BE2C (cell line): Measurements from ENCODE around the gene SRMS.

Experiments
- DNase-seq: peaks from one replicate; pipeline ENCODE4 v3.0.0-alpha.2; 2020
- H3K27me3 ChIP-seq: fragments of 250-450 bp; sonication (Bioruptor Pico); 2 replicates; pipeline ENCODE4 v1.5.1; 2020; ENCODE audit warnings: mild to moderate bottlenecking
- H3K36me3 ChIP-seq: fragments of 250-450 bp; sonication (Bioruptor Pico); 2 replicates; pipeline ENCODE4 v1.5.1; 2020; ENCODE audit warnings: mild to moderate bottlenecking
- H3K4me1 ChIP-seq: fragments of 250-450 bp; sonication (Bioruptor Pico); 2 replicates; pipeline ENCODE4 v1.5.1; 2020
- H3K4me3 ChIP-seq: 2 replicates; pipeline ENCODE4 v1.5.1; 2011; ENCODE audit warnings: low read depth, low read length
- H3K9me3 ChIP-seq: fragments of 250-450 bp; sonication (Bioruptor Pico); 2 replicates; pipeline ENCODE4 v1.5.1; 2020
- CTCF ChIP-seq: IDR thresholded peaks from 2 replicates; pipeline ENCODE4 v1.5.1; 2012; ENCODE audit warnings: mild to moderate bottlenecking, low read depth, low read length

Gene SRMS

DNA sequence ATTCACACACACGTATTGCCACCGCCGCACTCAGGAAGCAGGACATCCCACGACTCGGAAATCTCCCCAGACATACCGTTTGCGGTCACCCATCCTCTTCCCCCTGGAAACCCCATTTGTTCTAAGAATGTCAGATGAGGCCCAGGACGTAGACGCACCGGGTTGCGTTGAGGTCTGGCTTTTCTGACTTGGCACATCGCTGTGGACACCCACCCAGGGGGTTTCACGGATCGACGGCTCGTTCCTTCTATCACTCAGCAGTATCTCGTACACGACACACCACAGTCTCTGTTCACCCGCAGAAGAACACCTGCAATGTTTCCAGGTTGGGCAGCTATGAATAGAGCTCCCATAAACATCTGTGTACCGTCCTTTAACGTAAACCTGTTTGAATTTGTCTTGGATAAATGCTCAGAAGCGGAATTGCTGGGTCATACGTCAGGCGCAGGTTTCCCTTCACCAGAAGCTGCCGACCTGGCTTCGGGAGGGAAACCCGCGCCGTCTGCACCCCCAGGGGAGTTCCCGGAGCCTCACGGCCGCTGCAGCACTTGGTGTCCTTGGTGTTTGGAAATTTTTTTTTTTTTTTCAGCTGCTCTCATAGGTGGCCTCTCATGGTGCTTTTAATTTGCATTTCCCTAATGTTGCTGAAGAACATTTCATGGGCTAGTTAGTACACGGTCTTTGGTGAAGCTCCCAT, 39.3 kb downstream of the SRMS start:
- H3K27me3 ChIP-seq, result no peaks in the 10 kb centered on the region
- no peak for DNase-seq

DNA sequence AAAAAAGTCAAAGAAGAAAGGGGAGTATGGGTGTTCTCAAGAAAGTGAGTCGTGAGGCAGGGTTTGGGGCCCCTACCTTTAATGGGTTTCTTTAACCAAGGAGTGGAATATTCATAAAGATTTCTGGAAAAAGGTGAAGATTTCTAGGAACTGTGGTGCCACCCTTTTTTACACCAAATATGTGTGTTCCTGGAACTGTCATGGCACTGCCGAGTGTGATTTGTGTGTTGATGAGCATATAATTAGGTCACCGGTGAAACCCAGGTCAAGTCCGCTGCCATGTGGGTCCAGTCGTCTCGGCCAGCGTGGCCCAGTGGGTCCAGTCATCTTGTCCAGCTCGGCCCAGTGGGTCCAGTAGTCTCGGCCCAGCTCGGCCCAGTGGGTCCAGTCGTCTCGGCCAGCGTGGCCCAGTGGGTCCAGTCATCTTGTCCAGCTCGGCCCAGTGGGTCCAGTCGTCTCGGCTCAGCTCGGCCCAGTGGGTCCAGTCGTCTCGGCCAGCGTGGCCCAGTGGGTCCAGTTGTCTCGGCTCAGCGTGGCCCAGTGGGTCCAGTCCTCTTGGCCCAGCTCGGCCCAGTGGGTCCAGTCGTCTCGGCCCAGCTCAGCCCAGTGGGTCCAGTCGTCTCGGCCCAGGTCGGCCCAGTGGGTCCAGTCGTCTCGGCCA, 40.3 kb downstream of the SRMS start:
- peaks cover 4% of the 10 kb centered on the region; the same call in 1 of the 2 replicates for H3K9me3 ChIP-seq
- H3K27me3 ChIP-seq, result no peaks in the 10 kb centered on the region
- peaks cover 13% of the 10 kb centered on the region for H3K4me1 ChIP-seq
- TF ChIP-seq CTCF, result no peak
- no peak for DNase-seq
- no peaks in the 10 kb centered on the region for H3K36me3 ChIP-seq
- H3K4me3 ChIP-seq, result no peak overlapping the region

More for the DNA sequence above, 39.3 kb downstream of the SRMS start:
- no peak for TF ChIP-seq CTCF
- Histone ChIP-seq H3K36me3 (no peaks in the 10 kb centered on the region), H3K4me1 (peaks cover 5% of the 10 kb centered on the region), H3K4me3 (no peak overlapping the region), H3K9me3 (peaks cover 4% of the 10 kb centered on the region; the same call in 1 of the 2 replicates)

DNA sequence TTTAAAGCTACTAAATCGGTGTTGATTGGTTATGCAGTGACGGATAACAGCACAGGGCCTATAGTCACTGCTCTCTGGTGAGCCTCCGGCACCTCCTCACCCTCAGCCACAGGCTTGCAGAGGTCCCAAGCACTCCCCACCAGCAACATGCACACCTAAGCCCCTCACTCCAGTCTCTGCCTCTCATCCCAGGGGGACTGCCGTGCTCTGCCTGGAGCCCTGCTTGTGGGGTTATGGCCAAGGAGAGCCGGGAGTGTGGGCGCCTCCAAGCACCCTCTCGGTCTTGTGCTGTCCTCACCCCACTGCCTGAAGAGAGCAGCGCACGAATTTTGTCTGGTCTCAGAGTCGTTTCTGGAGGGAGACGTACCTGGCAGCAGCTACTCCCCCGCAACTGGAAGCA, 41.8 kb downstream of the SRMS start:
- Histone ChIP-seq H3K4me1 (peaks cover 19% of the 10 kb centered on the region), H3K36me3 (no peaks in the 10 kb centered on the region), H3K9me3 (peaks cover 4% of the 10 kb centered on the region; the same call in 1 of the 2 replicates), H3K27me3 (no peaks in the 10 kb centered on the region), H3K4me3 (no peak overlapping the region)
- no peak for TF ChIP-seq CTCF
- no peak for DNase-seq

GRCh38 chr20:63505281-63505680, 42.3 kb downstream of the SRMS start:
- Histone ChIP-seq H3K4me1 (peaks cover 19% of the 10 kb centered on the region), H3K9me3 (peaks cover 4% of the 10 kb centered on the region; the same call in 1 of the 2 replicates), H3K4me3 (no peak overlapping the region), H3K27me3 (no peaks in the 10 kb centered on the region), H3K36me3 (no peaks in the 10 kb centered on the region)
- TF ChIP-seq CTCF, result no peak
- DNase-seq, result no peak

- TF ChIP-seq CTCF, result no peak
- H3K4me3 ChIP-seq, result no peak overlapping the region
Measured at GRCh38 chr20:63504642-63505041, 42.9 kb downstream of the SRMS start.

DNA sequence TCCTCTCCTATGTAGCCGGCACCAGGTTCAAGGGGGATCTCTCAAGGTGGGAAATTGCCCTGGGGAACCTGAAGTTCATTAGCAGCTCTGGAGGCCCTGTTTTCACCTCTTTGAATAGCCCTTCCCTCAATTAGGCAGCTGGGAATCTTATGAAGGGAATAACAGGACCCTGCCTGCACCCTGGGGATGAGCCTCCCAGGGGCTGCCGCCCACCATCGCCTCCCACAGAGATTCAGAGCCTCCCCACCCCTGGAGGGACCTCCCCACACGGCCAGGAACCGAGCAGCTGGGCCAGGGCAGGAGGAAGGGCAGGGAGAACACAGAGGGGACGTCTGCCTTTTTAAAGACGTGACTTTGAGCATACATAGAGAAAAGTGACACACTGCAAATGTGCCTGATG, 44.0 kb downstream of the SRMS start:
- DNase-seq, result no peak
- peaks cover 4% of the 10 kb centered on the region; the same call in 1 of the 2 replicates for H3K9me3 ChIP-seq
- H3K4me3 ChIP-seq, result no peak overlapping the region
- H3K27me3 ChIP-seq, result no peaks in the 10 kb centered on the region
- peaks cover 28% of the 10 kb centered on the region for H3K4me1 ChIP-seq
- no peaks in the 10 kb centered on the region for H3K36me3 ChIP-seq
- 0 out of 2 replicates have a peak, but pooled peaks have one; percentile 0 for TF ChIP-seq CTCF

More at GRCh38 chr20:63504642-63505041, 42.9 kb downstream of the SRMS start:
- H3K27me3 ChIP-seq, result no peaks in the 10 kb centered on the region
- no peaks in the 10 kb centered on the region for H3K36me3 ChIP-seq
- DNase-seq, result no peak
- H3K4me1 ChIP-seq, result peaks cover 25% of the 10 kb centered on the region
- H3K9me3 ChIP-seq, result peaks cover 4% of the 10 kb centered on the region; the same call in 1 of the 2 replicates
